ENCODE results near the gene NARS2. TPM values are rescaled to one million over a fixed set of nuclear protein-coding genes. Genes with fewer than 3 reads are reported as not detected.

Gene NARS2
- total and polyA plus RNA-seq, 9 of the 15 experiments (the other 6 are each of a cell fraction or from before 2014, with no cell fraction given): 26.8 to 48.0 (median 34.2) TPM

DNA sequence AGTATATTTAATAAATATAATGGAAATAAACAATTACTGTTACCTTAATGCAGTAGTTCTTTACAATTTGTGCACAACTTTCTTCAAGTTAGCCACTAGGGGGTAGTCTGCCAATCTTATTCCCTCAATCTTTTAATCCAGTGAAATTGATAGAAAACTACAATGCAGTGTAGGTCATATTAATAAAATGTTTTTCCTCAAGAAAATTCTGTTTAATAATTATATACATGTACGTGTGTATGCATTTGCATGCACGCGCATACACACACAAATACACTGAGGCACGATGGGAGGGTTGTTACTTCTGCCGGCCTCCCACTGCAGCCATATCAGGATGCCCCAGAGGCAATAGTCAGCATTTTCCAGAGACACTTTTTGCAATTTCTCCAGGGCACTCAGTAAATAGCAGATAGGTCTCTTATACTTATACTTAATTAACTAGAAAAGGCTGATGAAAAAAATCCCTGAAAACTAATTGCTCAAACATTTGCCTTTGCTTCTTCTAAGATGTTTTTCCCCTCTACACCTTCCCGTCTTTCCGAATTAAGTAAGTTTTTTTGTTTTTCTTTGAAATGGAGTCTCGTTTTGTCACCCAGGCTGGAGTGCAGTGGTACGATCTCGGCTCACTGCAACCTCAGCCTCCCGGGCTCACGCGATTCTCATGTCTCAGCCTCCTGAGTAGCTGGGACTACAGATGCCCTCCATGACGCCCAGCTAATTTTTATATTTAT, 160.2 kb downstream of the NARS2 start (continued):
- TF ChIP-seq MAFG (tag; conservative IDR thresholded peaks at IDR 0.05): peak; percentile 84
- peak in 1 of 2 experiments; percentile 30; a peak in 1 of 4 replicates for TF ChIP-seq RAD21 (CRISPR knock-in tag; conservative IDR thresholded peaks at IDR 0.05 in 1 of 2, IDR thresholded peaks at IDR 0.05 in 1 of 2)
- peak; percentile 19; the same call in 1 of the 2 replicates for TF ChIP-seq TCF3 (CRISPR knock-in tag; IDR thresholded peaks at IDR 0.05)
- 0 out of 2 replicates have a peak, but pooled peaks have one; percentile 30 for TF ChIP-seq RBFOX2 (IDR thresholded peaks at IDR 0.05; ENCODE audit: low read depth, low read length)
- TF ChIP-seq, protein P1, sequence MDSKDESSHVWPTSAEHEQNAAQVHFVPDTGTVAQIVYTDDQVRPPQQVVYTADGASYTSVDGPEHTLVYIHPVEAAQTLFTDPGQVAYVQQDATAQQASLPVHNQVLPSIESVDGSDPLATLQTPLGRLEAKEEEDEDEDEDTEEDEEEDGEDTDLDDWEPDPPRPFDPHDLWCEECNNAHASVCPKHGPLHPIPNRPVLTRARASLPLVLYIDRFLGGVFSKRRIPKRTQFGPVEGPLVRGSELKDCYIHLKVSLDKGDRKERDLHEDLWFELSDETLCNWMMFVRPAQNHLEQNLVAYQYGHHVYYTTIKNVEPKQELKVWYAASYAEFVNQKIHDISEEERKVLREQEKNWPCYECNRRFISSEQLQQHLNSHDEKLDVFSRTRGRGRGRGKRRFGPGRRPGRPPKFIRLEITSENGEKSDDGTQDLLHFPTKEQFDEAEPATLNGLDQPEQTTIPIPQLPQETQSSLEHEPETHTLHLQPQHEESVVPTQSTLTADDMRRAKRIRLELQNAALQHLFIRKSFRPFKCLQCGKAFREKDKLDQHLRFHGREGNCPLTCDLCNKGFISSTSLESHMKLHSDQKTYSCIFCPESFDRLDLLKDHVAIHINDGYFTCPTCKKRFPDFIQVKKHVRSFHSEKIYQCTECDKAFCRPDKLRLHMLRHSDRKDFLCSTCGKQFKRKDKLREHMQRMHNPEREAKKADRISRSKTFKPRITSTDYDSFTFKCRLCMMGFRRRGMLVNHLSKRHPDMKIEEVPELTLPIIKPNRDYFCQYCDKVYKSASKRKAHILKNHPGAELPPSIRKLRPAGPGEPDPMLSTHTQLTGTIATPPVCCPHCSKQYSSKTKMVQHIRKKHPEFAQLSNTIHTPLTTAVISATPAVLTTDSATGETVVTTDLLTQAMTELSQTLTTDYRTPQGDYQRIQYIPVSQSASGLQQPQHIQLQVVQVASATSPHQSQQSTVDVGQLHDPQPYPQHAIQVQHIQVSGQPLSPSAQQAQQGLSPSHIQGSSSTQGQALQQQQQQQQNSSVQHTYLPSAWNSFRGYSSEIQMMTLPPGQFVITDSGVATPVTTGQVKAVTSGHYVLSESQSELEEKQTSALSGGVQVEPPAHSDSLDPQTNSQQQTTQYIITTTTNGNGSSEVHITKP (IDR thresholded peaks at IDR 0.05; ENCODE audit: partially characterized antibody): peak; percentile 96
- TF ChIP-seq NFRKB (IDR thresholded peaks at IDR 0.05; ENCODE audit: low read depth): peak; percentile 55; the same call in 1 of the 2 replicates
- TF ChIP-seq POLR2H (tag; IDR thresholded peaks at IDR 0.05; ENCODE audit: low read depth): no peak; the same call in 1 of the 2 replicates
- TF ChIP-seq CBFA2T3 (IDR thresholded peaks at IDR 0.05): peak; percentile 36
- peak; percentile 95 for TF ChIP-seq ZNF316 (IDR thresholded peaks at IDR 0.05)
- no peak for TF ChIP-seq U2AF2 (optimal IDR thresholded peaks at IDR 0.05; ENCODE audit: low read depth, low read length)
- peak; percentile 15 for TF ChIP-seq EP400 (IDR thresholded peaks at IDR 0.05)
- TF ChIP-seq RFX5 (IDR thresholded peaks at IDR 0.05; ENCODE audit: low read depth, low read length): no peak
- TF ChIP-seq, protein P2, sequence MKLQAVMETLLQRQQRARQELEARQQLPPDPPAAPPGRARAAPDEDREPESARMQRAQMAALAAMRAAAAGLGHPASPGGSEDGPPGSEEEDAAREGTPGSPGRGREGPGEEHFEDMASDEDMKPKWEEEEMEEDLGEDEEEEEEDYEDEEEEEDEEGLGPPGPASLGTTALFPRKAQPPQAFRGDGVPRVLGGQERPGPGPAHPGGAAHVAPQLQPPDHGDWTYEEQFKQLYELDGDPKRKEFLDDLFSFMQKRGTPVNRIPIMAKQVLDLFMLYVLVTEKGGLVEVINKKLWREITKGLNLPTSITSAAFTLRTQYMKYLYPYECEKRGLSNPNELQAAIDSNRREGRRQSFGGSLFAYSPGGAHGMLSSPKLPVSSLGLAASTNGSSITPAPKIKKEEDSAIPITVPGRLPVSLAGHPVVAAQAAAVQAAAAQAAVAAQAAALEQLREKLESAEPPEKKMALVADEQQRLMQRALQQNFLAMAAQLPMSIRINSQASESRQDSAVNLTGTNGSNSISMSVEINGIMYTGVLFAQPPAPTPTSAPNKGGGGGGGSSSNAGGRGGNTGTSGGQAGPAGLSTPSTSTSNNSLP (IDR thresholded peaks at IDR 0.05; ENCODE audit: borderline replicate concordance, low read depth, low read length): peak; percentile 94
- peak; percentile 91 for TF ChIP-seq C11orf30 (IDR thresholded peaks at IDR 0.05; ENCODE audit: low read depth)
- TF ChIP-seq ERF (CRISPR knock-in tag; IDR thresholded peaks at IDR 0.05): no peak
- TF ChIP-seq, protein P3, sequence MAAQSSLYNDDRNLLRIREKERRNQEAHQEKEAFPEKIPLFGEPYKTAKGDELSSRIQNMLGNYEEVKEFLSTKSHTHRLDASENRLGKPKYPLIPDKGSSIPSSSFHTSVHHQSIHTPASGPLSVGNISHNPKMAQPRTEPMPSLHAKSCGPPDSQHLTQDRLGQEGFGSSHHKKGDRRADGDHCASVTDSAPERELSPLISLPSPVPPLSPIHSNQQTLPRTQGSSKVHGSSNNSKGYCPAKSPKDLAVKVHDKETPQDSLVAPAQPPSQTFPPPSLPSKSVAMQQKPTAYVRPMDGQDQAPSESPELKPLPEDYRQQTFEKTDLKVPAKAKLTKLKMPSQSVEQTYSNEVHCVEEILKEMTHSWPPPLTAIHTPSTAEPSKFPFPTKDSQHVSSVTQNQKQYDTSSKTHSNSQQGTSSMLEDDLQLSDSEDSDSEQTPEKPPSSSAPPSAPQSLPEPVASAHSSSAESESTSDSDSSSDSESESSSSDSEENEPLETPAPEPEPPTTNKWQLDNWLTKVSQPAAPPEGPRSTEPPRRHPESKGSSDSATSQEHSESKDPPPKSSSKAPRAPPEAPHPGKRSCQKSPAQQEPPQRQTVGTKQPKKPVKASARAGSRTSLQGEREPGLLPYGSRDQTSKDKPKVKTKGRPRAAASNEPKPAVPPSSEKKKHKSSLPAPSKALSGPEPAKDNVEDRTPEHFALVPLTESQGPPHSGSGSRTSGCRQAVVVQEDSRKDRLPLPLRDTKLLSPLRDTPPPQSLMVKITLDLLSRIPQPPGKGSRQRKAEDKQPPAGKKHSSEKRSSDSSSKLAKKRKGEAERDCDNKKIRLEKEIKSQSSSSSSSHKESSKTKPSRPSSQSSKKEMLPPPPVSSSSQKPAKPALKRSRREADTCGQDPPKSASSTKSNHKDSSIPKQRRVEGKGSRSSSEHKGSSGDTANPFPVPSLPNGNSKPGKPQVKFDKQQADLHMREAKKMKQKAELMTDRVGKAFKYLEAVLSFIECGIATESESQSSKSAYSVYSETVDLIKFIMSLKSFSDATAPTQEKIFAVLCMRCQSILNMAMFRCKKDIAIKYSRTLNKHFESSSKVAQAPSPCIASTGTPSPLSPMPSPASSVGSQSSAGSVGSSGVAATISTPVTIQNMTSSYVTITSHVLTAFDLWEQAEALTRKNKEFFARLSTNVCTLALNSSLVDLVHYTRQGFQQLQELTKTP (IDR thresholded peaks at IDR 0.05; ENCODE audit: low read depth in 1 of 2, partially characterized antibody in 2 of 2): peak in 1 of 2 experiments; percentile 21
- TF ChIP-seq SMARCA4 (IDR thresholded peaks at IDR 0.05): peak; percentile 58
- no peak for TF ChIP-seq MED1 (CRISPR knock-in tag; IDR thresholded peaks at IDR 0.05; ENCODE audit: borderline replicate concordance)
- TF ChIP-seq SMARCA5 (IDR thresholded peaks at IDR 0.05): no peak
- TF ChIP-seq ZNF140 (CRISPR knock-in tag; IDR thresholded peaks at IDR 0.05): no peak

Data from K562 (cell line).